Breast epithelium (tissue), 4 donors: Measurements from ENCODE around the gene SAFB2. TPM values are rescaled to one million over a fixed set of nuclear protein-coding genes. Genes with fewer than 3 reads are reported as not detected.

ENCODE experiments used
- DNase-seq, 2 donors: peaks; one replicate each; pipeline ENCODE4 v3.0.0-alpha.2; 2019; ENCODE audit warnings: low spot score in 2 of 2
- H3K27ac ChIP-seq, 2 donors: fragments of 200-600 bp; sonication (generic) in 1 of 2; one replicate each; pipeline ENCODE4 v1.5.1; 2016 to 2019; ENCODE audit warnings: mild to moderate bottlenecking in 1 of 2
- H3K27me3 ChIP-seq, 2 donors: fragments of 200-600 bp; sonication (generic) in 1 of 2; one replicate each; pipeline versions ENCODE4 v1.5.1 to v1.6.0; 2017 to 2019; ENCODE audit warnings: control low read depth in 1 of 2, mild to moderate bottlenecking in 1 of 2
- H3K36me3 ChIP-seq: fragments of 200-600 bp; one replicate; pipeline ENCODE4 v1.5.1; 2019
- H3K4me1 ChIP-seq, 2 donors: fragments of 200-600 bp; sonication (generic); one replicate each; pipeline ENCODE4 v1.5.1; 2016 to 2019; ENCODE audit warnings: control low read depth in 1 of 2
- H3K4me3 ChIP-seq, 3 donors: fragments of 200-600 bp; sonication (generic); 1 replicate in 2 of 3; 2 replicates in 1 of 3; pipeline ENCODE4 v1.5.1; 2016 to 2019; ENCODE audit warnings: mild to moderate bottlenecking in 3 of 3, moderate library complexity in 2 of 3
- H3K9me3 ChIP-seq, 2 donors: fragments of 200-600 bp; sonication (generic) in 1 of 2; one replicate each; pipeline ENCODE4 v1.5.1; 2016 to 2019; ENCODE audit warnings: control low read depth in 1 of 2
- CTCF ChIP-seq, 3 donors: fragments of 450-650 bp; IDR thresholded peaks; one replicate each; pipeline ENCODE4 v1.5.1; 2016 to 2017; ENCODE audit warnings: antibody characterized with exemption in 3 of 3, mild to moderate bottlenecking in 3 of 3, moderate library complexity in 3 of 3
- POLR2A ChIP-seq: fragments of 450-650 bp; IDR thresholded peaks from one replicate; pipeline ENCODE4 v1.6.1; 2016; ENCODE audit warnings: antibody characterized with exemption, mild to moderate bottlenecking, moderate library complexity
- POLR2AphosphoS5 ChIP-seq, 3 donors: sonication (generic); formaldehyde crosslinking; IDR thresholded peaks; one replicate each; pipeline ENCODE4 v1.6.1; 2017; ENCODE audit warnings: antibody characterized with exemption in 3 of 3
- intact Hi-C: fragments of 100-400 bp; cut with DNase I; formaldehyde crosslinking; loops from one replicate; pipeline ENCODE4 v1.15.1; 2023; ENCODE audit warnings: low total_unique reads
- total RNA-seq, 3 donors: library from RNA; depleted of rRNA; stranded (reverse); fragments of >200 nt; gene quantifications; one replicate each; pipeline ENCODE4 v1.1.0, GENCODE V29; 2016

The SAFB2 gene
- total RNA-seq, 3 donors from 2014 or later: 46.4 to 68.8 (median 62.1) TPM

GRCh38 chr19:5553892-5554291 lies 68.7 kb downstream of the SAFB2 start:
- Histone ChIP-seq H3K27ac (no peak overlapping the region), H3K4me3 (no peak overlapping the region), H3K27me3 (no peaks in the 10 kb centered on the region), H3K9me3 (no peaks in the 10 kb centered on the region), H3K36me3 (no peaks in the 10 kb centered on the region), H3K4me1 (no peaks in the 10 kb centered on the region)
- TF ChIP-seq POLR2A: no peak
- TF ChIP-seq CTCF (IDR thresholded peaks at IDR 0.05): no peak
- TF ChIP-seq POLR2AphosphoS5 (IDR thresholded peaks at IDR 0.05): no peak
- no peak for DNase-seq
- intact Hi-C loops: no loop called here

- TF ChIP-seq CTCF (IDR thresholded peaks at IDR 0.05) (peak in 1 of 3 donors; percentile 44), POLR2A (no peak)
- H3K36me3 ChIP-seq: no peaks in the 10 kb centered on the region
- no peaks in the 10 kb centered on the region for H3K27me3 ChIP-seq
- intact Hi-C loops: no loop called here
- DNase-seq: no peak
- H3K27ac ChIP-seq: no peak overlapping the region
- no peak overlapping the region for H3K4me3 ChIP-seq
- H3K4me1 ChIP-seq: no peaks in the 10 kb centered on the region
- H3K9me3 ChIP-seq: no peaks in the 10 kb centered on the region
Observed at GRCh38 chr19:5547881-5548280, 74.7 kb downstream of the SAFB2 start.

GRCh38 chr19:5545984-5546383 lies 76.6 kb downstream of the SAFB2 start:
- intact Hi-C loops: no loop called here
- Histone ChIP-seq H3K27ac (no peak overlapping the region), H3K36me3 (no peaks in the 10 kb centered on the region), H3K9me3 (no peaks in the 10 kb centered on the region), H3K4me3 (no peak overlapping the region), H3K27me3 (no peaks in the 10 kb centered on the region), H3K4me1 (no peaks in the 10 kb centered on the region)
- TF ChIP-seq CTCF (IDR thresholded peaks at IDR 0.05) (no peak), POLR2AphosphoS5 (IDR thresholded peaks at IDR 0.05) (no peak), POLR2A (no peak)
- DNase-seq: no peak

GRCh38 chr19:5545051-5545450 lies 77.5 kb downstream of the SAFB2 start:
- no peaks in the 10 kb centered on the region for H3K4me1 ChIP-seq
- DNase-seq: no peak
- no peaks in the 10 kb centered on the region for H3K36me3 ChIP-seq
- H3K9me3 ChIP-seq: no peaks in the 10 kb centered on the region
- H3K27me3 ChIP-seq: peaks cover 0 to 4% of the 10 kb centered on the region in 2 donors
- H3K27ac ChIP-seq: no peak overlapping the region
- H3K4me3 ChIP-seq: no peak overlapping the region
- intact Hi-C loops: no loop called here
- no peak for TF ChIP-seq CTCF (IDR thresholded peaks at IDR 0.05)
- TF ChIP-seq POLR2AphosphoS5 (IDR thresholded peaks at IDR 0.05): no peak
- TF ChIP-seq POLR2A: no peak

GRCh38 chr19:5542665-5543064 lies 79.9 kb downstream of the SAFB2 start:
- no peaks in the 10 kb centered on the region for H3K9me3 ChIP-seq
- peaks cover 0 to 15% of the 10 kb centered on the region in 2 donors for H3K27me3 ChIP-seq
- no peak overlapping the region for H3K4me3 ChIP-seq
- no peaks in the 10 kb centered on the region for H3K36me3 ChIP-seq
- TF ChIP-seq POLR2AphosphoS5 (IDR thresholded peaks at IDR 0.05): no peak
- TF ChIP-seq POLR2A: no peak
- no peak for TF ChIP-seq CTCF (IDR thresholded peaks at IDR 0.05)
- no peaks in the 10 kb centered on the region for H3K4me1 ChIP-seq
- intact Hi-C loops: no loop called here
- H3K27ac ChIP-seq: no peak overlapping the region
- no peak for DNase-seq
